Breast epithelium (tissue), 4 donors: ENCODE data around the gene FMOD. TPM values are rescaled to one million over a fixed set of nuclear protein-coding genes. Genes with fewer than 3 reads are reported as not detected.

Experiments
- DNase-seq, 2 donors: peaks; one replicate each; pipeline ENCODE4 v3.0.0-alpha.2; 2019; ENCODE audit warnings: low spot score in 2 of 2
- H3K27ac ChIP-seq, 2 donors: fragments of 200-600 bp; sonication (generic) in 1 of 2; one replicate each; pipeline ENCODE4 v1.5.1; 2016 to 2019; ENCODE audit warnings: mild to moderate bottlenecking in 1 of 2
- H3K27me3 ChIP-seq, 2 donors: fragments of 200-600 bp; sonication (generic) in 1 of 2; one replicate each; pipeline versions ENCODE4 v1.5.1 to v1.6.0; 2017 to 2019; ENCODE audit warnings: control low read depth in 1 of 2, mild to moderate bottlenecking in 1 of 2
- H3K36me3 ChIP-seq: fragments of 200-600 bp; one replicate; pipeline ENCODE4 v1.5.1; 2019
- H3K4me1 ChIP-seq, 2 donors: fragments of 200-600 bp; sonication (generic); one replicate each; pipeline ENCODE4 v1.5.1; 2016 to 2019; ENCODE audit warnings: control low read depth in 1 of 2
- H3K4me3 ChIP-seq, 3 donors: fragments of 200-600 bp; sonication (generic); 1 replicate in 2 of 3; 2 replicates in 1 of 3; pipeline ENCODE4 v1.5.1; 2016 to 2019; ENCODE audit warnings: mild to moderate bottlenecking in 3 of 3, moderate library complexity in 2 of 3
- H3K9me3 ChIP-seq, 2 donors: fragments of 200-600 bp; sonication (generic) in 1 of 2; one replicate each; pipeline ENCODE4 v1.5.1; 2016 to 2019; ENCODE audit warnings: control low read depth in 1 of 2
- POLR2A ChIP-seq: fragments of 450-650 bp; IDR thresholded peaks from one replicate; pipeline ENCODE4 v1.6.1; 2016; ENCODE audit warnings: antibody characterized with exemption, mild to moderate bottlenecking, moderate library complexity
- POLR2AphosphoS5 ChIP-seq, 3 donors: sonication (generic); formaldehyde crosslinking; IDR thresholded peaks; one replicate each; pipeline ENCODE4 v1.6.1; 2017; ENCODE audit warnings: antibody characterized with exemption in 3 of 3
- intact Hi-C: fragments of 100-400 bp; cut with DNase I; formaldehyde crosslinking; loops from one replicate; pipeline ENCODE4 v1.15.1; 2023; ENCODE audit warnings: low total_unique reads
- total RNA-seq, 3 donors: library from RNA; depleted of rRNA; stranded (reverse); fragments of >200 nt; gene quantifications; one replicate each; pipeline ENCODE4 v1.1.0, GENCODE V29; 2016
- TF ChIP-seq, protein P1 (sequence below), 3 donors: fragments of 450-650 bp; IDR thresholded peaks; one replicate each; pipeline ENCODE4 v1.5.1; 2016 to 2017; ENCODE audit warnings: antibody characterized with exemption in 3 of 3, mild to moderate bottlenecking in 3 of 3, moderate library complexity in 3 of 3

The FMOD gene
- total RNA-seq, 3 donors from 2014 or later = 79.6 to 132 (median 92.4) TPM

DNA sequence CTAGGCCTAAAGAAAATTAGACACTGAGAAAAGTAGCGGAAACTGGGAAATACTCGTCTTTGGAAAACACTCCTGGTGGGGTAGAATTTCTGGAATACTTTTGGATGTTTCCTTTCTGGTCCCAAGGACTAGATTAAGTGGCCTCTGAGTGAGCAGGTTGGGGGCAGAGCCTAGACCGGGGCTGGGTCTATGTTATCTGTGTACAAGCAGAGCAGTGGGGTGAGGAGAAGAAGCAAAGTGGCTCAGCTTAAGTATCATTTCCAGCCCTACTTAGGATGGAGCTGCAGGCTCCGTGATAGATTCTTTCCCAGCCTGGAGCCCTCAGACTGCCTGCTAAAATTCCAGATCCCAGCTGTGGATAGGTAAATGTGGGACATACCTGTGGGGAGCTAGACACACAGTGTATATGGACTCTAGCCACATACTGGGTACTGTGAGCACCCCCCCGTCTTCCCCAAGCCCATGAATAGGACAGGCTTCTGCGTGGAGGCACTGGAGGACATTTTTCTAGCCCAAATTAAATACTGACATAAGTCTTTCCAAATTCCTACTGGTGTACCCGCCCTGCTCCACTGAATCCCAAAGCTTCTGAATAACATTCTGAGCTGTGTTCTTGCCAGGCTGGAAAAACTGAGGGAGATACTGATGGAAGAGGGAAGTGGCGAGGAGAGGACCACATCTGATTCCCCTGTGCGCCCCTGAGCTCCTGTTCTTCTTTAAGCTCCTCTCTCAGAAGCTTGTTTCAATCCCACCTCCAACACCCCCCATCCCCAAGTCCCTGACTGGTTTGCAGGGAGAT, 6.8 kb downstream of the FMOD start:
- TF ChIP-seq, protein P1, sequence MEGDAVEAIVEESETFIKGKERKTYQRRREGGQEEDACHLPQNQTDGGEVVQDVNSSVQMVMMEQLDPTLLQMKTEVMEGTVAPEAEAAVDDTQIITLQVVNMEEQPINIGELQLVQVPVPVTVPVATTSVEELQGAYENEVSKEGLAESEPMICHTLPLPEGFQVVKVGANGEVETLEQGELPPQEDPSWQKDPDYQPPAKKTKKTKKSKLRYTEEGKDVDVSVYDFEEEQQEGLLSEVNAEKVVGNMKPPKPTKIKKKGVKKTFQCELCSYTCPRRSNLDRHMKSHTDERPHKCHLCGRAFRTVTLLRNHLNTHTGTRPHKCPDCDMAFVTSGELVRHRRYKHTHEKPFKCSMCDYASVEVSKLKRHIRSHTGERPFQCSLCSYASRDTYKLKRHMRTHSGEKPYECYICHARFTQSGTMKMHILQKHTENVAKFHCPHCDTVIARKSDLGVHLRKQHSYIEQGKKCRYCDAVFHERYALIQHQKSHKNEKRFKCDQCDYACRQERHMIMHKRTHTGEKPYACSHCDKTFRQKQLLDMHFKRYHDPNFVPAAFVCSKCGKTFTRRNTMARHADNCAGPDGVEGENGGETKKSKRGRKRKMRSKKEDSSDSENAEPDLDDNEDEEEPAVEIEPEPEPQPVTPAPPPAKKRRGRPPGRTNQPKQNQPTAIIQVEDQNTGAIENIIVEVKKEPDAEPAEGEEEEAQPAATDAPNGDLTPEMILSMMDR (IDR thresholded peaks at IDR 0.05) = no peak
- no peak for TF ChIP-seq POLR2A
- no peak for TF ChIP-seq POLR2AphosphoS5 (IDR thresholded peaks at IDR 0.05)
- Histone ChIP-seq H3K4me3 (no peak overlapping the region), H3K36me3 (no peaks in the 10 kb centered on the region), H3K9me3 (no peaks in the 10 kb centered on the region), H3K27me3 (no peaks in the 10 kb centered on the region), H3K27ac (peak overlapping the region in 1 of 2 donors; percentile 29), H3K4me1 (peaks cover 3 to 5% of the 10 kb centered on the region in 2 donors)
- intact Hi-C loops = no loop called here
- DNase-seq = no peak

DNA sequence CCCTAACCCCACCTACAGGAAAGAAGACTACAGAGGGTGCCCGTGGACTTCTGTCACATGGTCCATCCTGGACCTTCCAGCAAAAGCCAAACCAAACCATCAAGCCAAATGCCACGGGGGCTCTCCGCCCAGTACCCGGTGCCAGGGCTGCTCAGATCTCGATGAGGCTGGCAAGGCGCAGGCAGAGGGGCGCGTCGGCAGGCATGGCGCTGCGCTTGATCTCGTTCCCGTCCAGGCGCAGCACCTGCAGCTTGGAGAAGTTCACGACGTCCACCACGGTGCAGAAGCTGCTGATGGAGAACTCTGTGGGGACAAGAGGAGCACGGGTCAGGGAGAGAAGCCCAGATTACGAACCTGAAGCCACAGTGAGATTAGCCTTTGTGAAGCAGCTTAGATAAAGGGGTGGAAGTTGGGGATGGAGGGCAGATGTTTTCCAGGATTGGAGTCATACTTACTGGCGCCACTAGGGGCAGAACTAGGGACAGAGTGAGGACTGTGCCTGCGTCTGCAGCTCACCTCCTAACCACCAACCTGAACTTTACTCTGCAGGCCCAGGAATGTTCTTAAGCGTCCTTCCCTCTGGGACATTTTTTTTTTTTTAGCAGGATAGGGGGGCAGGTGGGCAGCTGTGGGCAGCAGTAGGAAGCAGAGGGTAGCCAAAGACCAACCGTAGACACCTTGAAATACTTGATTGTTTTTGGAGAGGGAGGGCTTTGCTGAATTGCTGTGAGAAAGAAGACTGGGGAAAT, 8.6 kb downstream of the FMOD start:
- Histone ChIP-seq H3K27me3 (no peaks in the 10 kb centered on the region), H3K27ac (peak overlapping the region; percentile 1 to 29), H3K9me3 (no peaks in the 10 kb centered on the region), H3K4me1 (no peaks in the 10 kb centered on the region), H3K4me3 (no peak overlapping the region), H3K36me3 (no peaks in the 10 kb centered on the region)
- DNase-seq = no peak
- TF ChIP-seq, protein P1 (IDR thresholded peaks at IDR 0.05) = peak; percentile 75 to 84 (median 83)
- no peak for TF ChIP-seq POLR2AphosphoS5 (IDR thresholded peaks at IDR 0.05)
- TF ChIP-seq POLR2A = no peak
- intact Hi-C loops = no loop called here

GRCh38 chr1:203340112-203340790, 10.7 kb downstream of the FMOD start:
- Histone ChIP-seq H3K9me3 (no peaks in the 10 kb centered on the region), H3K27me3 (no peaks in the 10 kb centered on the region), H3K4me1 (peaks cover 0 to 10% of the 10 kb centered on the region in 2 donors), H3K36me3 (no peaks in the 10 kb centered on the region), H3K27ac (peak overlapping the region; percentile 4 to 30), H3K4me3 (no peak overlapping the region)
- intact Hi-C loops = no loop called here
- DNase-seq = peak; percentile 67 to 76
- TF ChIP-seq, protein P1 (IDR thresholded peaks at IDR 0.05) = peak; percentile 90 to 95 (median 90)
- TF ChIP-seq POLR2AphosphoS5 (IDR thresholded peaks at IDR 0.05) (peak; percentile 28 to 48 (median 46)), POLR2A (no peak)

GRCh38 chr1:203338335-203339036, 12.4 kb downstream of the FMOD start:
- Histone ChIP-seq H3K9me3 (no peaks in the 10 kb centered on the region), H3K27ac (no peak overlapping the region), H3K4me3 (no peak overlapping the region), H3K4me1 (peaks cover 0 to 14% of the 10 kb centered on the region in 2 donors), H3K36me3 (no peaks in the 10 kb centered on the region), H3K27me3 (no peaks in the 10 kb centered on the region)
- intact Hi-C loops = no loop called here
- DNase-seq = peak in 1 of 2 donors; percentile 62
- TF ChIP-seq, protein P1 (IDR thresholded peaks at IDR 0.05) = peak; percentile 70 to 96 (median 84)
- TF ChIP-seq POLR2AphosphoS5 (IDR thresholded peaks at IDR 0.05) = no peak
- no peak for TF ChIP-seq POLR2A
